GM18909 (cell line): Measurements from ENCODE around the gene ECI1.

ENCODE experiments used
- ATAC-seq: cut with Tn5 transposase; IDR thresholded peaks from one replicate; pipeline ENCODE4 v1.9.1; 2021; ENCODE audit warnings: mild to moderate bottlenecking; ENCODE audit not compliant: unreplicated experiment, poor library complexity

The ECI1 gene, protein sequence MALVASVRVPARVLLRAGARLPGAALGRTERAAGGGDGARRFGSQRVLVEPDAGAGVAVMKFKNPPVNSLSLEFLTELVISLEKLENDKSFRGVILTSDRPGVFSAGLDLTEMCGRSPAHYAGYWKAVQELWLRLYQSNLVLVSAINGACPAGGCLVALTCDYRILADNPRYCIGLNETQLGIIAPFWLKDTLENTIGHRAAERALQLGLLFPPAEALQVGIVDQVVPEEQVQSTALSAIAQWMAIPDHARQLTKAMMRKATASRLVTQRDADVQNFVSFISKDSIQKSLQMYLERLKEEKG

DNA sequence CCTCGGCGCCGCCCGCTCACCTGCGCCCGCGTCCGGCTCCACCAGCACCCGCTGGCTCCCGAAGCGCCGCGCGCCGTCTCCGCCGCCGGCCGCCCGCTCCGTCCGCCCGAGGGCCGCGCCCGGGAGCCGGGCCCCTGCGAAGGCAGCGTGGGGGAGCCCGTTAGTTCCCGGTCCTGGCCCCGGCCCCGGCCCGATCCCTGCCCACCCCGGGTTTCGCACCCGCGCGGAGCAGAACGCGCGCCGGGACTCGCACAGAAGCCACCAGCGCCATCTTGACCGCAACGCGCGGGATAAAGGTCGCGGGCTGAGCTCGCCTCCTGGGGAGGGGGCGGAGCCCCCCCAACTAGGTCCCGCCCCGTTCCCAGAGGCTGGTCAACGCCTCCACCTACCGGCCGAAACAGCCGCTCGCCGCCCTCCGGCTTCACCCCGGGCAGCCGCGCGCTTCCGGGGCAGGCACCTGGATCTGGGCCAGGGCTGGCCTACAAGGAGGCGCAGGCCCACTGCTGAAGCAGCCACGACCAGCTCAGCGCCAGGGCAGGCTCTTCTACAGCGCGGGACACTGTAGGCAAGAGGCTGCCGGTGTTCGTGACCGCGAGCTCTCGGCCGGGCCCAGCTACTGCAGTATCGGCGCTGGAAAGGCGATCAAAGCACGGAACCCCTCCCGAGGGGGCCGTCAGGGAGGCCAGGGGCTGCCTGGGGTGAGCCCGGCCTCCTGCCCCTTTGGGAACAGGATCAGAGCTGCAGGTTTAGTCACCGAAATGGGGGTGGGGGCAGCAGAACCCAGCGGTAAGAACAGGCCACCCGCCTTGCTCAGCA, at the start of gene ECI1:
ECI1 (minus strand) TSS at position 292 of the 816 bp plus-strand sequence; CDS start at position 271, 21 bp downstream.
- peak; percentile 90 for ATAC-seq

- ATAC-seq, result no peak
These were observed 48.5 kb upstream of the ECI1 start for GRCh38 chr16:2299915-2300192.

DNA sequence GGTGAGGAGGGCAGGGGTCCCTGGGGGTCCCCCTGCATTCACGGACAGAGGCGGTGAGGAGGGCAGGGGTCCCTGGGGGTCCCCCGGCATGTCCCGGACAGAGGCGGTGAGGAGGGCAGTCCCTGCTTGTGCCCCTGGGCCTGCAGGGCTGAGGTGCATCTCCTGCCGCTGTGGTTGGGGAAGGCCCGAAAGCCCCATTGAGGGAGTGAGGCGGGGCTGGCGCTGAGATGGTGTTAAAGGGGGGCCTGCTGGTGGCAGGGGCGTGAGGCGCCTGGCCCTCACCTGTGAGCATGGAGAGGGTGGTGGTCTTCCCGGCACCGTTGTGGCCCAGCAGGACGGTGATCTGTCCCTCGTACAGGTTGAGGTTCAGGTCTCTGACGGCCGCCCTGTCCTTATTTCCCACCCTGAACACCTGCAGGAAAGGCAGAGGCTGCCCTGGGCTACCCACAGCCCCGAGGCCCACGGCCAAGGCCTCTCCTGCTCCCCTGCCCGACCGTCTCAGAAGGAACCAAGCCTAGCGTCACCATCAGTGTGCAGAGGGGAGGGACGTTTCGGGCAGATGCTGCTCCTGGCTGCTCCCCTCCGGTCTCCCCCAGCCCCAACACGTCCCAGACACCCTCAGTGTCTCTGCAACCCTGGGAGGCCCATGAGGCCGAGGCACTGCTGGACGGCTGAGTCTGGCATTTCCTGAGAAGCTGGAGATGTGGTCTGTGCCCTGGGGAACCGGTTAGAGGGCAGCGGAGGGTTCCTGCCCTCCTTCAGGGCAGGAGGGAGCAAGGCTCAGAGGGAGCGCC, 47.9 kb upstream of the ECI1 start:
- no peak for ATAC-seq

GRCh38 chr16:2298621-2299020, 47.2 kb upstream of the ECI1 start:
- ATAC-seq, result no peak

DNA sequence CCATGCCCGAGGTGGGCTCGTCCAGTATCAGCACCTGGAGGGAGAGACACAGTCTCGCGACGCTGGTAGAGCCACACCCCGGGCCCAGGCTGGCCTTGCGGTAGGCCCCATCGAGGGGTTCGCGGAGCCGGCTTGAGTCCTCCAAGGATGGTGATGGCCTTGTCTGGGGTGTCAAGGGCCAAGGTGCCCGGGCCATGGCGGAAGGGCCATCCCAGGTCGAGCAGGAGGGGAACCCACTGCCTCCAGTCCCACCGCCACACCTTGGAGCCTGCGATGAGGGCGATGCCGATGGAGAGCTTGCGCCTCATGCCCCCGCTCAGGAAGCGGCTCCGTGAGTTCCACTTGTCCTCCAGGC, 46.1 kb upstream of the ECI1 start:
- ATAC-seq, result no peak

GRCh38 chr16:2296661-2297505, 45.5 kb upstream of the ECI1 start:
- no peak for ATAC-seq

- ATAC-seq, result no peak
These were observed 43.8 kb upstream of the ECI1 start for GRCh38 chr16:2295056-2295798.

- no peak for ATAC-seq
These were observed 40.8 kb upstream of the ECI1 start for GRCh38 chr16:2292221-2292620.

GRCh38 chr16:2289282-2289681, 37.9 kb upstream of the ECI1 start:
- no peak for ATAC-seq

- no peak for ATAC-seq
These were observed 37.3 kb upstream of the ECI1 start for GRCh38 chr16:2288726-2289125.

DNA sequence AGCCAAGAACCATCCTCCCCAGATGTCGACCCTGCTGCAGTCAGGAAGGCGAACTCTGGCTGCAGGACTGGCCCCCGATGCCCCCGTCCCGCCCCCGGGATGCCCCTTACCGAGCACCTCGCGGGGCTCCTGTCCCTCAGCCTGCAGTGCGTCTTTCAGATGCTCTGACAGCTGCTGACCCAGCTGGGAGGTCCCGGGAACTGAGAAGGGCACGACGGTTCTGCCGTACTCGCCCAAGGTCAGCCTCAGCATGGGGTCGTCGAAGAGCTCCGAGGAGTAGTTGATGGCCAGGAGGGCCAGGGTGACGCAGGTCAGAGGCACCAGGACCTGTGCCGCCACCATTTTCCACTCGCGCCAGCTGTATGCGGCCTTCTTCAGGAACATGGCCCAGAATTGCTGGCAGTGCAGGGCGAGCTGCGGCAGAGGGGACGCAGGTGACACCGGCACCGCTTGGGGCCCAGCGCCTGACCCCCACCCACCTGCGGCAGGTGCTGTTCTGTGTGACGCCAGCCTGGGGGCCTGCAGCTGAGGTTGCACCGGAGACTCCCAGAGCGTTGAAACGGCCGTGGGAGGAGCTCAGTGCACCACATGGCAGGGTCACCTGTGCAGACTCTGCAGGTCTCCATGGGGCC, 36.6 kb upstream of the ECI1 start:
- no peak for ATAC-seq

DNA sequence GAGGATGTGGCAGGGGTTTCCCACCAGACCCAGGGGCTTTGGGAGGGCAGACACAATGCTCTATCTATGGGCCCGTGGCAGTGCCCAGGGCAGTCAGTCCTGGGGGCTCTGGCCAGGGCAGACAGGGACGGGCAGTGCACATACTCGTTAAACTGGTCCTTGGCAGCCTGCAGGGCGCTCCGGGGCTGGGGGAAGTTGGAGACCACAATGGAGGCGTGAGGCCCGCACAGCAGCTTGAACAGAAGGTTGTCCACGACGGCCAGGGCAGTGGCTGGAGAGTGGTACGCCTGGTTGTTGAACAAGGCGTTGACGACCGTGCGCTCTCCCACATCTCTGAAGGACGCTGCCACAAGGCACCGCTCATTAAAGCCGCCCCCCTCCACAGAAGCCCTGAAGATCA, 35.2 kb upstream of the ECI1 start:
- no peak for ATAC-seq

DNA sequence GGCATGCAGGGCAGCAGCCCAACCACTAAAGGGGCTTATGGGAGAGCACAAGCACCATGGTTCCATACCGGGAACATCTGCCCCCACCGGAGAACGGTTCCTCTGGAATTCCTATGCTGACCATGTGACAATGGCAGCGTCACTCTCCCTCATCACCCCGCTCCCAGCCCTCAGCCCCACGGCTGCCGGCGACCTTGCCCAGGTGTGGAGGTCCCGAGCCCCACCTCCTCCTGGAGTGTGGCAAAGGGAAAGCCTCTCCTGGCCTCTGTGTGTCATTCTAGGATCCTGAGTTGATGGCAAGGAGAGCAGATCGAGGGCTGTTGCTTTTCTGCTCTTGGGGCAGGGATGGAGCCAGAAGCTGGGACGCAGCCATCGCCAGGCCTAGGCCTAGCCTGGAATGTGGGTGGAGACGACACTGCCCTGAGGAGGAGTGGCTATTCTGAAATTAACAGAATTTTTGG, 34.4 kb upstream of the ECI1 start:
- no peak for ATAC-seq

GRCh38 chr16:2284797-2285576, 33.6 kb upstream of the ECI1 start:
- ATAC-seq, result no peak

DNA sequence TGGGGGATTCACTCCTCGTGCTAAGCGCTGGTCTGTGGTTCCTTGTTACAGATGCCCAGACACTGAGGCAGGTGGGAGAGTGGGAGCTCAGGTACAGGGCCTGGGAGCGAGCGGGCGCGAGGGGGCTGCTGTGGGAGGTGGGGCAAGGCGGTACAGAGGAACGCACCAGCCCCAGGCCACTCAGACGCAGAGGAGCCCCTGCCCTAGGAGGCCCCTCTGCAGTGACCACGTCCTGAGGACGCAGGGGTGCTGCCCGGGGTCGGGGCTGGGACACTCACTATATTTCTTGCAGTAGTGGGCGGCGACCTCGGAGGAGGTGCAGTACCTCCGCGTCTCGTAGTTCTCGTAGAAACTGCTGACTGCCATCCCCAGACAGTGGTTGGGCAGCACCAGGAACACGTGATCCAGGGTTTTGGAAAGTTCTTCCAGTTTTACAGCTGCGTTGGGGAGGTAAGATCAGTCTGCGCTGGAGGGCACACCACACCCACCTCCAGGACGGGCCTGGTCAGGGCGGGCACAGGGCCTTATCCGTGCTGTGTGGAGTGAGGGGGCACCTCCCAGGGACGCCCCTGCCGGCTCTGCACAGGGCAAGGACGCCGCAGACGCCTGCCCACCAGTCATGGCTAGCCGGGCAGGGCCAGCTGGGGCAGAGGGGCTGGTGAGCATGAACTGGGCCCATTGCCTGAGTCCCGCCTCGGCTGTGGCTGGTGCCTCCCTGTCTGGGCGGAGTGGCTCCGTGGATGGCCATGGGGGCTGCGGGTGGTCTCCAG, 32.8 kb upstream of the ECI1 start:
- no peak for ATAC-seq

DNA sequence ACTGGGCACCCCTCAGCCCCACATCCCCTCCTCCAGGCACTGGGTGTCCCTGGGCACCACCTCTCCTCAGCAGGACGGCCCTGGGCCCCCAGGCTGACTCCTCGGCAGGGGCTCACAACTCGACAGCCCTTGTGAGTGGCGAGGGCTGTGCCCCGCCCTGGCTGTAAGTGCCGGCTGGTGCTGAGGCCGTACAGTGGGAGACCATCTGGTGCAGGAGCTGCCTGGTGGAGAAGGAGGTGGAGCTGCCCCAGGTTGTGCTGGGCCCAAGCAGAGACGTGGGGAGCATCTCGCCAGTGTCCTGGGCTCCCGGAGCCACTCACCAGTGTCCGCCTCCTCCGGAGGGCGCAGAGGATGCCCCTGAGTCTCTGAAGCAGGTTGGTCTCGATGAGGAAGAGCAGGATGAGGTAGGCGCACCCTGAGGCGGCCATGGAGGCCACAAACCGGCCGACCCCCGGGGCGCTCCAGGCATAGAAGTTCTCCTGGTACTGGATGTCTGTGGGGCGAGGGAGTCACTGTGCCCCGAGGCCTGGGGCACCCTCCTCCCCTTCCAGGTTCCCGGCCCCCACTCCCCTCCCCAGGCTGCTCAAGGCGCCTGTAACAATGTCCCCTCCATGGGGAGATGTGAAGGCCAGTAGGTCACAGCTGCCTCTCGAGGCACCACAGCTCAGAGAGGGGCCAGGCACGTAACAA, 31.6 kb upstream of the ECI1 start:
- ATAC-seq, result no peak

DNA sequence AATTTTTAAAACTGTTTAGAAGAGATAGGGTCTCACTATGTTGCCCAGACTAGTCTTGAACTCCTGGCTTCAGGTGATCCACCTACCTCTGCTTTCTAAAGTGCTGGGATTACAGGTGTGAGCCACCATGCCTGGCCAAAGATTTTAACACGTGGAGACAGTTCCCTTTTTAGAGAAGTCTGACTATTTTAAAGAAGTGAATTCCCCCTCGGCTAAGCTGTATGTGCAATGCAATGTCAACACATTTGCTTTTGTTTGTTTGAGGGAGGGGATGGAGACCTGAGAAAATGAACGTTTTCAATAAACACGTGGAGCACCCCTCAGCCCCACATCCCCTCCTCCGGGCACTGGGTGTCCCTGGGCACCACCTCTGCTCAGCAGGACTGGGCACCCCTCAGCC, 30.9 kb upstream of the ECI1 start:
- no peak for ATAC-seq
